Parathyroid adenoma (tissue), 2 donors: Measurements from ENCODE around the gene MARCHF2.

Source experiments
- H2AFZ ChIP-seq: fragments of 300-600 bp; sonication (generic); one replicate; pipeline ENCODE4 v1.7.0; 2017; ENCODE audit warnings: antibody characterized with exemption, mild to moderate bottlenecking
- H3K27ac ChIP-seq: fragments of 300-600 bp; sonication (generic); one replicate; pipeline ENCODE4 v1.7.0; 2017
- H3K27me3 ChIP-seq: fragments of 300-600 bp; sonication (generic); one replicate; pipeline ENCODE4 v1.7.0; 2017; ENCODE audit warnings: low read length; ENCODE audit not compliant: control insufficient read depth, insufficient read depth
- H3K36me3 ChIP-seq: fragments of 300-600 bp; sonication (generic); one replicate; pipeline ENCODE4 v1.7.0; 2017; ENCODE audit warnings: low read length; ENCODE audit not compliant: control insufficient read depth, insufficient read depth
- H3K4me1 ChIP-seq: fragments of 300-600 bp; sonication (generic); one replicate; pipeline ENCODE4 v1.7.0; 2017; ENCODE audit warnings: control low read depth
- H3K4me2 ChIP-seq: fragments of 300-600 bp; sonication (generic); one replicate; pipeline ENCODE4 v1.7.0; 2017; ENCODE audit warnings: low read length
- H3K4me3 ChIP-seq: fragments of 300-600 bp; sonication (generic); one replicate; pipeline ENCODE4 v1.7.0; 2017; ENCODE audit warnings: low read depth, low read length
- H3K79me2 ChIP-seq: fragments of 300-600 bp; sonication (generic); one replicate; pipeline ENCODE4 v1.7.0; 2017; ENCODE audit warnings: control low read depth
- H3K9ac ChIP-seq: fragments of 300-600 bp; sonication (generic); one replicate; pipeline ENCODE4 v1.7.0; 2017; ENCODE audit warnings: mild to moderate bottlenecking
- H3K9me3 ChIP-seq: fragments of 300-600 bp; sonication (generic); one replicate; pipeline ENCODE4 v1.7.0; 2017; ENCODE audit warnings: low read length; ENCODE audit not compliant: control insufficient read depth
- TF ChIP-seq, protein P1 (sequence below): fragments of 300-600 bp; sonication (generic); IDR thresholded peaks from one replicate; pipeline ENCODE4 v1.7.0; 2017; ENCODE audit warnings: antibody characterized with exemption, mild to moderate bottlenecking
- donor health status: primary hyperparathyroidism.

The MARCHF2 gene

DNA sequence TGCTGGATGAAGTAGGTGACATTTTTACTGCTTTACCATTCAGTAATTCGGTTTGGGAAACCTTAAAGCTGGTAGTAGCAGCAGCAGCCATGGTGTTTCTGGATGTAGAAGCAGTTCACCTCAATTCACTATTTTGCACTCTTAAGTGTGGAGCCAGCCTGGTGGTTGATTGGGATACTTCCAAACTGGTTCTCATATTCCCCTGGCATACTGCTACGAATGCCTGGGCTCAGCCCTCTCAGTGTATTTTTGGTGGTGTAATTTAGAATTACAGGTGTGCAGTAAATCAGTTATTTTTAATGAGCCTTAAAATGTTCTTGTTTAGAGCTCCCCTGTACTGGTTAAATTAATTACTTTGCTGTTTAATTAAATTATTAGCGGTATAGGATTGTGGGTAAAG is 44.1 kb downstream of the MARCHF2 start:
- no peak overlapping the region for H3K9ac ChIP-seq
- peaks cover 49% of the 10 kb centered on the region for H3K4me1 ChIP-seq
- no peak overlapping the region for H3K4me3 ChIP-seq
- H3K27ac ChIP-seq: no peak overlapping the region
- TF ChIP-seq, protein P1, sequence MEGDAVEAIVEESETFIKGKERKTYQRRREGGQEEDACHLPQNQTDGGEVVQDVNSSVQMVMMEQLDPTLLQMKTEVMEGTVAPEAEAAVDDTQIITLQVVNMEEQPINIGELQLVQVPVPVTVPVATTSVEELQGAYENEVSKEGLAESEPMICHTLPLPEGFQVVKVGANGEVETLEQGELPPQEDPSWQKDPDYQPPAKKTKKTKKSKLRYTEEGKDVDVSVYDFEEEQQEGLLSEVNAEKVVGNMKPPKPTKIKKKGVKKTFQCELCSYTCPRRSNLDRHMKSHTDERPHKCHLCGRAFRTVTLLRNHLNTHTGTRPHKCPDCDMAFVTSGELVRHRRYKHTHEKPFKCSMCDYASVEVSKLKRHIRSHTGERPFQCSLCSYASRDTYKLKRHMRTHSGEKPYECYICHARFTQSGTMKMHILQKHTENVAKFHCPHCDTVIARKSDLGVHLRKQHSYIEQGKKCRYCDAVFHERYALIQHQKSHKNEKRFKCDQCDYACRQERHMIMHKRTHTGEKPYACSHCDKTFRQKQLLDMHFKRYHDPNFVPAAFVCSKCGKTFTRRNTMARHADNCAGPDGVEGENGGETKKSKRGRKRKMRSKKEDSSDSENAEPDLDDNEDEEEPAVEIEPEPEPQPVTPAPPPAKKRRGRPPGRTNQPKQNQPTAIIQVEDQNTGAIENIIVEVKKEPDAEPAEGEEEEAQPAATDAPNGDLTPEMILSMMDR: no peak
- H3K27me3 ChIP-seq: no peaks in the 10 kb centered on the region
- no peak overlapping the region for H2AFZ ChIP-seq
- H3K4me2 ChIP-seq: no peak overlapping the region
- H3K79me2 ChIP-seq: peaks cover 84% of the 10 kb centered on the region
- no peaks in the 10 kb centered on the region for H3K36me3 ChIP-seq
- no peaks in the 10 kb centered on the region for H3K9me3 ChIP-seq

DNA sequence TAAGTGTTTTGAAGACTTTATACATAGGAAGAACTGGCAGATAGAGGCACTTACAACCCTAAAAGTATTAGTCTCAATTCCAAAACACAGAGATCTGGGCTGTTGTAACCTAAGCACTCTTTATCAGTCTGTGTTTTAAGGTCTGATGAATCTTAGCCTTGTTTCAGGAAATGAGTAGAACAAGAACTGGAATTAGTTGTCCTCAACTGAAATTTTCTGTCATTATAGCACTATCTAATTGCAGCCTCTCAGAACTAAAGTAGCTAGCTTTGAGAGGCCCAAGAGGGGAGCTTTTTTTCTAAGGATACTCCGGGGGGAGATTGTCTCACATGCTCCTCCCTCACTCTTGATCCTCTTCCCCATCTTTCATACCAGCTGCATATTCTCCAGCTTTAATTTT is 44.7 kb downstream of the MARCHF2 start:
- H3K9me3 ChIP-seq: no peaks in the 10 kb centered on the region
- peak overlapping the region; percentile 32 for H3K4me2 ChIP-seq
- peaks cover 84% of the 10 kb centered on the region for H3K79me2 ChIP-seq
- H3K27me3 ChIP-seq: no peaks in the 10 kb centered on the region
- no peak overlapping the region for H3K4me3 ChIP-seq
- no peak overlapping the region for H3K27ac ChIP-seq
- TF ChIP-seq, protein P1: no peak
- no peaks in the 10 kb centered on the region for H3K36me3 ChIP-seq
- no peak overlapping the region for H3K9ac ChIP-seq
- peaks cover 46% of the 10 kb centered on the region for H3K4me1 ChIP-seq
- no peak overlapping the region for H2AFZ ChIP-seq

DNA sequence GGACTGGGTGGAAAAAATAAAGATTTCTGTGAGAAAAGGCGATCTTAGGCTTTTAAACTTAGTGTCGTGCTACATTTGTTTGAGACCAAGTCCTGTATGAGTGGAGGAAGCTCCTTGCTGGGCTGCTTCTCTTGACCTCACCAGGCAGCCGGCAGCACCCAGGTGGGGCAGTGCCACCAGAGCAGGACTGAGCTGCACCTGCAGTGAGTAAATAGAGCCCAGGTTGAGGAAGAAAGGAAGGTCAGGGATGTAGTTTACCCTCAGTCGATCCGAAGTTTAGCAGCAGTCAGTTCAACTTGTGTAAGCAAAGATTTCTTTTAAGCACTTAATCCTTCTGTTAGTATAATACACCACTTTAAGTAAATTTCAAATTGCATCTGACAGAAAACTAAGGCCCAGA is 45.3 kb downstream of the MARCHF2 start:
- H2AFZ ChIP-seq: no peak overlapping the region
- no peak overlapping the region for H3K9ac ChIP-seq
- no peak overlapping the region for H3K4me2 ChIP-seq
- H3K36me3 ChIP-seq: no peaks in the 10 kb centered on the region
- H3K27me3 ChIP-seq: no peaks in the 10 kb centered on the region
- H3K27ac ChIP-seq: no peak overlapping the region
- no peaks in the 10 kb centered on the region for H3K9me3 ChIP-seq
- TF ChIP-seq, protein P1: no peak
- peaks cover 80% of the 10 kb centered on the region for H3K79me2 ChIP-seq
- peaks cover 42% of the 10 kb centered on the region for H3K4me1 ChIP-seq
- no peak overlapping the region for H3K4me3 ChIP-seq

DNA sequence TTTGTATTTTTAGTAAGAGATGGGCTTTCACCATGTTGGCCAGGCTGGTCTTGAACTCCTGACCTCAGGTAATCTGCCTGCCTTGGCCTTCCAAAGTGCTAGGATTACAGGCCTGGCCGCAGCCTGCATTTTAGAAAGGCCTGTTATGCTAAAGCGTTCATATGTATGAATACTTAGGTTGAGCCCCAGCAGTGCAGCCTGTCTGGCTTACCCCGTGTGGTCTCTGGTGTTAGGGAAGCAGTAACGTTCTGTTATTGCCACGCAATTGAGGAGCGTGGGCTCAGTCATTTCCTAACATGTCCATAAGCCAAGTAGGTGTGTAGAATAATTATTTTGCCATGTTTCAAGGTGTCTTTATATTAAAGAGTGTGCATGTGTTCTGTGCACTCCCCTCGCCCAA is 46.0 kb downstream of the MARCHF2 start:
- no peaks in the 10 kb centered on the region for H3K27me3 ChIP-seq
- no peaks in the 10 kb centered on the region for H3K36me3 ChIP-seq
- H3K27ac ChIP-seq: no peak overlapping the region
- TF ChIP-seq, protein P1: no peak
- peaks cover 81% of the 10 kb centered on the region for H3K79me2 ChIP-seq
- peaks cover 35% of the 10 kb centered on the region for H3K4me1 ChIP-seq
- no peaks in the 10 kb centered on the region for H3K9me3 ChIP-seq
- H3K4me3 ChIP-seq: no peak overlapping the region
- no peak overlapping the region for H3K9ac ChIP-seq
- no peak overlapping the region for H2AFZ ChIP-seq
- no peak overlapping the region for H3K4me2 ChIP-seq

DNA sequence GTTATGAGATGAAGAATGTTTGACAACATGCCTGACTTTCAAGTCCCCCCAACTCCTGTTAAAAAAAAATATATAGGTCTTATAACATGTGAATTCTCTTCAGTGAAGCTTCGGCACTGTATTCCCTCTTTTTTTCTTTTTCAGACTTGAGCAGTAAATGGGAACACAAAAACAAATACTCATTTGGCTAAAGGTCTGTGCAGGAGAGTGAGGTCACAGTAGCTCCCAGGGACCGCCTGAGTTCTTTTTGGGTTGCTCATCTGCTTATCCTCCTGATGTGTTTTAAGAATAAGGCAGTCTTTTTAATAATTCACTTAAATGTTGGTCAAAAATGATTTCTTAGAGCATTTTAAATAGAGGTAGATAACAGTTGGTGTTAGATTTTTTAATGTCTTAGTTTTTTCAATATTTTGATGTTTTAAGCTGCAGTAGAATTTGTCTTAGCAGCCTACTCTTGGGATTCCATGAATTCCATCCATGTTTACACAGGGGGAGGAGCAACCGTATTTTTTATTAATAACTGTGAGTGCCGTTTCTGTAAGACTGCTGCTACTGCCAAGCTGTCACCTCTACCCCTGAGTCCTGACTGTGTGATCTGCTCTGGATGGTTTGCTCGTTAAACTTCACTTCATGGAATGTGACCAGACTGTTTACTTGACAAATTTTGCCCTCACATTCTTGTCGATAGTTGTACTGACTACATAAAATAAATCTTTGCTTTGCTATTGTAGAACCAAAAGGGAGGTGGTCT is 46.6 kb downstream of the MARCHF2 start:
- Histone ChIP-seq H3K4me2 (no peak overlapping the region), H3K79me2 (peaks cover 83% of the 10 kb centered on the region), H3K9ac (no peak overlapping the region), H3K4me3 (no peak overlapping the region), H3K27me3 (no peaks in the 10 kb centered on the region), H3K9me3 (no peaks in the 10 kb centered on the region), H3K4me1 (peaks cover 33% of the 10 kb centered on the region), H2AFZ (no peak overlapping the region), H3K36me3 (no peaks in the 10 kb centered on the region), H3K27ac (no peak overlapping the region)
- TF ChIP-seq, protein P1: no peak
